B cell (primary cell): ENCODE measurements around the gene SLC4A3. TPM values are rescaled to one million over a fixed set of nuclear protein-coding genes. Genes with fewer than 3 reads are reported as not detected.

Experiments
- ATAC-seq: fragments of 200-7000 bp; cut with Tn5 transposase; one replicate; pipeline ENCODE4 v1.10.0; 2021; ENCODE audit warnings: low read depth, mild to moderate bottlenecking, moderate number of reproducible peaks, moderate library complexity
- CTCF ChIA-PET: fragments of 350-600 bp; sonication (Branson Sonifier 250); formaldehyde crosslinking; loops from one replicate; lab custom pipeline; 2021; ENCODE audit warnings: antibody characterized with exemption, inconsistent platforms; lab: Charles Lee
- POLR2A ChIA-PET: fragments of 350-600 bp; sonication (Branson Sonifier 250); formaldehyde crosslinking; loops from one replicate; lab custom pipeline; 2021; ENCODE audit warnings: antibody characterized with exemption; lab: Charles Lee
- DNase-seq: peaks from one replicate; pipeline ENCODE4 v3.0.0; 2013
- H2AFZ ChIP-seq: 2 replicates; pipeline ENCODE4 v1.6.1; 2012; ENCODE audit warnings: mild to moderate bottlenecking, low read depth, low read length; ENCODE audit not compliant: insufficient read depth, poor library complexity, severe bottlenecking
- H3K27ac ChIP-seq, 2 donors: 1 replicate in 1 of 2; 2 replicates in 1 of 2; pipeline ENCODE4 v1.5.1; 2012 to 2013; ENCODE audit warnings: low read length in 2 of 2, mild to moderate bottlenecking in 2 of 2, moderate library complexity in 1 of 2
- H3K27me3 ChIP-seq, 4 experiments: fragments of 200-600 bp in 1 of 4; sonication (generic) in 1 of 4; replicated peaks in 1 of 4; 1 replicate in 2 of 4; 2 replicates in 2 of 4; pipeline versions ENCODE4 v1.6.1 to v1.7.0; 2013 to 2016; ENCODE audit warnings: low read length in 3 of 4, mild to moderate bottlenecking in 2 of 4, mixed read lengths in 1 of 4, moderate library complexity in 1 of 4; ENCODE audit not compliant: insufficient read depth in 4 of 4, control insufficient read depth in 3 of 4; ENCODE audit errors: control extremely low read depth in 1 of 4
- H3K36me3 ChIP-seq, 2 experiments: replicated peaks in 1 of 2; 1 replicate in 1 of 2; 2 replicates in 1 of 2; pipeline versions ENCODE4 v1.6.1 to v1.7.1; 2013; ENCODE audit warnings: low read length in 1 of 2; ENCODE audit not compliant: insufficient read depth in 2 of 2, control insufficient read depth in 1 of 2; ENCODE audit errors: control extremely low read depth in 1 of 2, extremely low read depth in 1 of 2
- H3K4me1 ChIP-seq, 2 donors: fragments of 200-600 bp in 1 of 2; sonication (generic) in 1 of 2; 1 replicate in 1 of 2; 2 replicates in 1 of 2; pipeline versions ENCODE4 v1.5.1 to v1.6.1; 2013 to 2017; ENCODE audit warnings: low read length in 2 of 2; ENCODE audit not compliant: control insufficient read depth in 2 of 2, insufficient read depth in 2 of 2
- H3K4me2 ChIP-seq: replicated peaks from 2 replicates; pipeline ENCODE3; 2012; ENCODE audit warnings: mild to moderate bottlenecking, low read depth, low read length; ENCODE audit not compliant: poor library complexity, severe bottlenecking
- H3K4me3 ChIP-seq, 5 experiments: fragments of 200-600 bp in 1 of 5; sonication (generic) in 1 of 5; 1 replicate in 3 of 5; 2 replicates in 2 of 5; pipeline versions ENCODE4 v1.5.1 to v1.7.0; 2011 to 2016; ENCODE audit warnings: low read length in 4 of 5, mild to moderate bottlenecking in 4 of 5, low read depth in 2 of 5, control low read depth in 1 of 5, moderate library complexity in 1 of 5; ENCODE audit not compliant: insufficient read depth in 1 of 5; ENCODE audit errors: control extremely low read depth in 1 of 5, extremely low read depth in 1 of 5
- H3K79me2 ChIP-seq: fragments of 200-600 bp; sonication (generic); one replicate; pipeline ENCODE4 v1.6.0; 2016; ENCODE audit warnings: low read length; ENCODE audit not compliant: control insufficient read depth, insufficient read depth
- H3K9ac ChIP-seq: fragments of 200-600 bp; sonication (generic); 2 replicates; pipeline ENCODE4 v1.6.1; 2017; ENCODE audit warnings: mild to moderate bottlenecking, low read length, moderate library complexity
- H3K9me3 ChIP-seq, 3 donors: one replicate each; pipeline versions ENCODE4 v1.6.1 to v1.7.1; 2013; ENCODE audit warnings: low read length in 2 of 3; ENCODE audit not compliant: control insufficient read depth in 2 of 3, insufficient read depth in 1 of 3; ENCODE audit errors: control extremely low read depth in 1 of 3
- H4K20me1 ChIP-seq: 2 replicates; pipeline ENCODE4 v1.6.0; 2012; ENCODE audit warnings: mild to moderate bottlenecking, low read length; ENCODE audit not compliant: insufficient read depth, control insufficient read depth, poor library complexity, severe bottlenecking
- H3K27ac Mint-ChIP-seq: one replicate; pipeline ENCODE4 v1.8.0; 2021; ENCODE audit warnings: mixed read lengths
- H3K27me3 Mint-ChIP-seq: one replicate; pipeline ENCODE4 v1.8.0; 2021; ENCODE audit warnings: mixed read lengths
- H3K4me1 Mint-ChIP-seq: one replicate; pipeline ENCODE4 v1.8.0; 2021; ENCODE audit warnings: mixed read lengths
- H3K4me3 Mint-ChIP-seq: one replicate; pipeline ENCODE4 v1.8.0; 2021; ENCODE audit warnings: mixed read lengths
- H3K9me3 Mint-ChIP-seq: one replicate; pipeline ENCODE4 v1.8.0; 2022; ENCODE audit warnings: mixed read lengths; ENCODE audit not compliant: insufficient read depth
- CTCF ChIP-seq: fragments of 200-600 bp; IDR thresholded peaks from one replicate; pipeline ENCODE4 v1.8.0; 2022; ENCODE audit warnings: antibody characterized with exemption, mild to moderate bottlenecking
- EZH2 ChIP-seq: IDR thresholded peaks from 2 replicates; pipeline ENCODE4 v1.6.1; 2012; ENCODE audit warnings: borderline replicate concordance, low read depth, mild to moderate bottlenecking, moderate library complexity, low read length; ENCODE audit not compliant: insufficient read depth, poor library complexity, severe bottlenecking
- WGBS: methylation state at CpG from one replicate; pipeline ENCODE4 v1.1.5; 2013; ENCODE audit warnings: missing lambda C conversion rate; ENCODE audit not compliant: insufficient coverage; 5-methylcytosine and 5-hydroxymethylcytosine counted together
- intact Hi-C: fragments of 100-400 bp; cut with micrococcal nuclease; formaldehyde crosslinking; loops from one replicate; pipeline ENCODE4 v1.10.0; 2022
- polyA plus RNA-seq: library from polyadenylated mRNA; depleted of rRNA; stranded (reverse); fragments of >200 nt; gene quantifications from 2 replicates; pipeline ENCODE4 v1.2.3, GENCODE V29; 2012
- total RNA-seq, 2 donors: library from RNA; stranded (reverse); fragments of 120-200 nt in 1 of 2; gene quantifications; 1 replicate in 1 of 2; 2 replicates in 1 of 2; pipeline versions ENCODE4 v1.2.3 to v1.2.4, GENCODE V29; 2013 to 2022

SLC4A3 gene
- total and polyA plus RNA-seq, 2 donors (not counting 1 experiment from before 2014, with no cell fraction given), result 0.16 TPM; not detected in 1

- peaks cover 3% of the 10 kb centered on the region for H3K4me1 Mint-ChIP-seq
- TF ChIP-seq EZH2 (no peak), CTCF (no peak)
- Histone ChIP-seq H3K36me3 (no peaks in the 10 kb centered on the region), H3K4me3 (no peak overlapping the region), H3K9ac (no peak overlapping the region), H3K27me3 (peaks cover 0 to 27% (median 7%) of the 10 kb centered on the region in 4 experiments), H2AFZ (no peak overlapping the region), H3K79me2 (no peaks in the 10 kb centered on the region), H3K9me3 (peaks cover 0 to 4% (median 0%) of the 10 kb centered on the region in 3 donors), H4K20me1 (no peaks in the 10 kb centered on the region), H3K4me2 (no peak overlapping the region), H3K27ac (no peak overlapping the region), H3K4me1 (peaks cover 5 to 13% of the 10 kb centered on the region in 2 donors)
- WGBS, result 97% methylated on average over 8 of the region's 8 CpGs
- ATAC-seq, result no peak
- peaks cover 43% of the 10 kb centered on the region for H3K27me3 Mint-ChIP-seq
- CTCF ChIA-PET, result no interaction called here
- DNase-seq, result no peak
- intact Hi-C loops, result no loop called here
- H3K4me3 Mint-ChIP-seq, result no peak overlapping the region
- POLR2A ChIA-PET, result no interaction called here
- no peak overlapping the region for H3K27ac Mint-ChIP-seq
- no peaks in the 10 kb centered on the region for H3K9me3 Mint-ChIP-seq
Observed at GRCh38 chr2:219632760-219633105, 5.3 kb downstream of the SLC4A3 start.

- H3K27me3 Mint-ChIP-seq, result peaks cover 42% of the 10 kb centered on the region
- H3K27me3 ChIP-seq, result peaks cover 0 to 21% (median 3%) of the 10 kb centered on the region in 4 experiments
Observed at GRCh38 chr2:219633276-219634065, 6.0 kb downstream of the SLC4A3 start.

More at GRCh38 chr2:219633276-219634065, 6.0 kb downstream of the SLC4A3 start:
- H3K9me3 ChIP-seq, result no peaks in the 10 kb centered on the region
- Mint-ChIP-seq H3K9me3 (no peaks in the 10 kb centered on the region), H3K4me1 (no peaks in the 10 kb centered on the region), H3K4me3 (no peak overlapping the region), H3K27ac (no peak overlapping the region)
- intact Hi-C loops, result no loop called here
- no peak for DNase-seq
- CTCF ChIA-PET, result no interaction called here
- 87% methylated on average over 21 of the region's 22 CpGs for WGBS
- no peak overlapping the region for H3K4me3 ChIP-seq
- no peaks in the 10 kb centered on the region for H4K20me1 ChIP-seq
- no peak overlapping the region for H3K9ac ChIP-seq
- ATAC-seq, result no peak
- peaks cover 0 to 8% of the 10 kb centered on the region in 2 donors for H3K4me1 ChIP-seq
- no peaks in the 10 kb centered on the region for H3K36me3 ChIP-seq
- no peak overlapping the region for H2AFZ ChIP-seq
- TF ChIP-seq CTCF, result no peak
- TF ChIP-seq EZH2, result no peak
- POLR2A ChIA-PET, result no interaction called here
- no peak overlapping the region for H3K4me2 ChIP-seq
- H3K79me2 ChIP-seq, result no peaks in the 10 kb centered on the region
- no peak overlapping the region for H3K27ac ChIP-seq
